Lower leg skin (tissue), 3 donors: ENCODE data around the gene GSTCD.

ENCODE experiments used
- POLR2A ChIP-seq, 2 donors: fragments of 450-650 bp; IDR thresholded peaks; one replicate each; pipeline ENCODE4 v1.6.1; 2016 to 2017; ENCODE audit warnings: antibody characterized with exemption in 2 of 2, mild to moderate bottlenecking in 1 of 2, moderate library complexity in 1 of 2
- TF ChIP-seq, protein P1 (sequence below), 3 donors: fragments of 450-650 bp; IDR thresholded peaks; one replicate each; pipeline ENCODE4 v1.5.1; 2016; ENCODE audit warnings: antibody characterized with exemption in 3 of 3, mild to moderate bottlenecking in 3 of 3, moderate library complexity in 2 of 3

DNA sequence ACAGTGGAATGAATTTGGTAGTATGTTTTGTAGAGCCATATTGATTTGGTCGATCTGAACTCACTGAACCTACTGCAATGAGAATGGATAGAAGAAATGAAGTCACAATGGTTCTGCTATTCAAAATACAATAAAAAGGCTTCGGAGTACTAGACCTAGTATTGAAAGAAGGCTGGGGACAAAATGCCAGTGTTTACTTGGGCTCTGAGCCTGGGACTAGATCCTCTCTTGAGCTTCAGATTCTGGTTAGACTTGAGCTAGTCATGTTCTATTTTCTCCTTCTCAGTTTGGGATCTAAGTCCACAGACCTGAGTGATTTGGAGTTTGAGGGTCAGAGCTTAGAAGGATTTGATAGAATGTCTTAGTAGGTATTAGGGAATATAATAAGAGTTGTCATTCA lies 10.0 kb upstream of the GSTCD start:
- TF ChIP-seq, protein P1, sequence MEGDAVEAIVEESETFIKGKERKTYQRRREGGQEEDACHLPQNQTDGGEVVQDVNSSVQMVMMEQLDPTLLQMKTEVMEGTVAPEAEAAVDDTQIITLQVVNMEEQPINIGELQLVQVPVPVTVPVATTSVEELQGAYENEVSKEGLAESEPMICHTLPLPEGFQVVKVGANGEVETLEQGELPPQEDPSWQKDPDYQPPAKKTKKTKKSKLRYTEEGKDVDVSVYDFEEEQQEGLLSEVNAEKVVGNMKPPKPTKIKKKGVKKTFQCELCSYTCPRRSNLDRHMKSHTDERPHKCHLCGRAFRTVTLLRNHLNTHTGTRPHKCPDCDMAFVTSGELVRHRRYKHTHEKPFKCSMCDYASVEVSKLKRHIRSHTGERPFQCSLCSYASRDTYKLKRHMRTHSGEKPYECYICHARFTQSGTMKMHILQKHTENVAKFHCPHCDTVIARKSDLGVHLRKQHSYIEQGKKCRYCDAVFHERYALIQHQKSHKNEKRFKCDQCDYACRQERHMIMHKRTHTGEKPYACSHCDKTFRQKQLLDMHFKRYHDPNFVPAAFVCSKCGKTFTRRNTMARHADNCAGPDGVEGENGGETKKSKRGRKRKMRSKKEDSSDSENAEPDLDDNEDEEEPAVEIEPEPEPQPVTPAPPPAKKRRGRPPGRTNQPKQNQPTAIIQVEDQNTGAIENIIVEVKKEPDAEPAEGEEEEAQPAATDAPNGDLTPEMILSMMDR (IDR thresholded peaks at IDR 0.05): no peak
- no peak for TF ChIP-seq POLR2A (IDR thresholded peaks at IDR 0.05)
